Measurements from ENCODE around the gene INO80B.

The INO80B gene

DNA sequence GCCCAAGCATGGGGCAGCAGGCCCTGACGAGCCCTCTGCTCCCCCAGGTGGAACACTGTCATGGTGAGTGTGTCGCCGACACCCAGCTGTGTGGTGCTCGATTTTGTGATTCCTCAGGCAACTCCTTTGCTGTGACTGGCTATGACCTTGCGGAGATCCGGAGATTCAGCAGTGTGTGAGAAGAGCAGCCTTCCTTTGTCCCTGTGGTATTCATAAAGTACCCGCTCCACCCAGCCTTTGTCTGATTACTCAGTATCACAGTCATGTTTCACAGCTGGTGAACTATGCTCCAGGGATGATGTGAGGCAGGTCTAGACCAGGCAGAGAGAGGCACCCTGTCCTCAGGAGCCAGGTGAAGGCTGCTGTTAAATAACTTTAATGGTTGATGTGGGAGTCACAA, 29.4 kb upstream of the INO80B start:
- H3K27me3 ChIP-seq (ENCODE audit: insufficient read depth, poor library complexity, severe bottlenecking): no peaks in the 10 kb centered on the region
- no peak overlapping the region for H3K27ac ChIP-seq (replicated peaks)
- DNase-seq (ENCODE audit: low read depth in 1 of 2, low spot score in 1 of 2): no peak
- no peak overlapping the region for H3K4me3 ChIP-seq (replicated peaks; ENCODE audit: insufficient read depth, low read length)
- TF ChIP-seq GABPA (IDR thresholded peaks at IDR 0.05; ENCODE audit: low read depth): no peak
- TF ChIP-seq POLR2AphosphoS5 (IDR thresholded peaks at IDR 0.05; ENCODE audit: low read depth): no peak
- no peak for TF ChIP-seq SPI1 (IDR thresholded peaks at IDR 0.05; ENCODE audit: borderline replicate concordance, low read depth)
- TF ChIP-seq CTCF (IDR thresholded peaks at IDR 0.05; ENCODE audit: insufficient read depth, low read length): no peak
- no peak for TF ChIP-seq REST (IDR thresholded peaks at IDR 0.05; ENCODE audit: insufficient replicate concordance, low read depth)

GRCh38 chr2:74426181-74426758, 28.6 kb upstream of the INO80B start:
- Histone ChIP-seq H3K27me3 (ENCODE audit: insufficient read depth, poor library complexity, severe bottlenecking) (no peaks in the 10 kb centered on the region), H3K4me3 (replicated peaks; ENCODE audit: insufficient read depth, low read length) (no peak overlapping the region), H3K27ac (replicated peaks) (no peak overlapping the region)
- no peak for TF ChIP-seq GABPA (IDR thresholded peaks at IDR 0.05; ENCODE audit: low read depth)
- no peak for TF ChIP-seq CTCF (IDR thresholded peaks at IDR 0.05; ENCODE audit: insufficient read depth, low read length)
- no peak for TF ChIP-seq POLR2AphosphoS5 (IDR thresholded peaks at IDR 0.05; ENCODE audit: low read depth)
- TF ChIP-seq SPI1 (IDR thresholded peaks at IDR 0.05; ENCODE audit: borderline replicate concordance, low read depth): no peak
- no peak for TF ChIP-seq REST (IDR thresholded peaks at IDR 0.05; ENCODE audit: insufficient replicate concordance, low read depth)
- DNase-seq (ENCODE audit: low read depth in 1 of 2, low spot score in 1 of 2): no peak

GRCh38 chr2:74427551-74427950, 27.3 kb upstream of the INO80B start:
- TF ChIP-seq CTCF (IDR thresholded peaks at IDR 0.05; ENCODE audit: insufficient read depth, low read length) (no peak), SPI1 (IDR thresholded peaks at IDR 0.05; ENCODE audit: borderline replicate concordance, low read depth) (no peak), REST (IDR thresholded peaks at IDR 0.05; ENCODE audit: insufficient replicate concordance, low read depth) (no peak), POLR2AphosphoS5 (IDR thresholded peaks at IDR 0.05; ENCODE audit: low read depth) (no peak), GABPA (IDR thresholded peaks at IDR 0.05; ENCODE audit: low read depth) (no peak)
- DNase-seq (ENCODE audit: low read depth in 1 of 2, low spot score in 1 of 2): no peak
- Histone ChIP-seq H3K4me3 (replicated peaks; ENCODE audit: insufficient read depth, low read length) (no peak overlapping the region), H3K27ac (replicated peaks) (no peak overlapping the region), H3K27me3 (ENCODE audit: insufficient read depth, poor library complexity, severe bottlenecking) (no peaks in the 10 kb centered on the region)

Measured in HL-60 (cell line).